GM23338 (cell line): ENCODE data around the gene RHEX.

ENCODE experiments used
- CREB1 ChIP-seq: fragments of 250-450 bp; sonication (Bioruptor Pico); IDR thresholded peaks from 2 replicates; pipeline ENCODE4 v1.5.0; 2020; ENCODE audit warnings: low read depth, mild to moderate bottlenecking, moderate library complexity
- CTCF ChIP-seq, 2 experiments: fragments of 200-600 bp in 1 of 2; sonication (generic) in 1 of 2; conservative IDR thresholded peaks; 2 replicates each; pipeline versions ENCODE4 v1.5.1 to v1.6.1; 2016 to 2017; ENCODE audit warnings: antibody characterized with exemption in 2 of 2, low read depth in 2 of 2, mild to moderate bottlenecking in 2 of 2, moderate library complexity in 1 of 2
- EZH2 ChIP-seq: fragments of 200-600 bp; sonication (generic); IDR thresholded peaks from one replicate; pipeline ENCODE4 v1.8.0; 2017; ENCODE audit warnings: antibody characterized with exemption, mild to moderate bottlenecking, low read depth; ENCODE audit not compliant: unreplicated experiment
- EZH2phosphoT487 ChIP-seq: fragments of 200-600 bp; sonication (generic); IDR thresholded peaks from one replicate; pipeline ENCODE4 v1.8.1; 2018; ENCODE audit warnings: antibody characterized with exemption; ENCODE audit not compliant: unreplicated experiment

GRCh38 chr1:206122686-206123085 is 69.7 kb downstream of the RHEX start:
- no peak for TF ChIP-seq EZH2
- no peak for TF ChIP-seq CREB1 (CRISPR knock-in tag)
- no peak for TF ChIP-seq CTCF (conservative IDR thresholded peaks at IDR 0.05; ENCODE audit: low read depth in 2 of 2)
- no peak for TF ChIP-seq EZH2phosphoT487
